Dermis blood vessel endothelial cell (primary cell): Measurements from ENCODE around the gene GALNT9. TPM values are rescaled to one million over a fixed set of nuclear protein-coding genes. Genes with fewer than 3 reads are reported as not detected.
A peak's percentile ranks its signal among the peaks of the same experiment; 100 is the strongest.
"Not testable (repeated sequence)": the region's sequence is repeated elsewhere in the genome, so short reads cannot be mapped to it uniquely, and the experiment has no call there.

ENCODE experiments used
- DNase-seq: peaks from one replicate; pipeline ENCODE4 v3.0.0; 2010
- total RNA-seq: library from RNA; depleted of rRNA; stranded (reverse); fragments of >200 nt; gene quantifications from 2 replicates; pipeline ENCODE4 v1.2.3, GENCODE V29; 2014

Gene GALNT9
- total RNA-seq, 1 donor from 2014 or later = 0.17 TPM

- not testable (repeated sequence) for DNase-seq
Measured at GRCh38 chr12:132358241-132359225, 29.1 kb upstream of the GALNT9 start.

GRCh38 chr12:132357623-132358186 lies 28.3 kb upstream of the GALNT9 start:
- no peak for DNase-seq

DNA sequence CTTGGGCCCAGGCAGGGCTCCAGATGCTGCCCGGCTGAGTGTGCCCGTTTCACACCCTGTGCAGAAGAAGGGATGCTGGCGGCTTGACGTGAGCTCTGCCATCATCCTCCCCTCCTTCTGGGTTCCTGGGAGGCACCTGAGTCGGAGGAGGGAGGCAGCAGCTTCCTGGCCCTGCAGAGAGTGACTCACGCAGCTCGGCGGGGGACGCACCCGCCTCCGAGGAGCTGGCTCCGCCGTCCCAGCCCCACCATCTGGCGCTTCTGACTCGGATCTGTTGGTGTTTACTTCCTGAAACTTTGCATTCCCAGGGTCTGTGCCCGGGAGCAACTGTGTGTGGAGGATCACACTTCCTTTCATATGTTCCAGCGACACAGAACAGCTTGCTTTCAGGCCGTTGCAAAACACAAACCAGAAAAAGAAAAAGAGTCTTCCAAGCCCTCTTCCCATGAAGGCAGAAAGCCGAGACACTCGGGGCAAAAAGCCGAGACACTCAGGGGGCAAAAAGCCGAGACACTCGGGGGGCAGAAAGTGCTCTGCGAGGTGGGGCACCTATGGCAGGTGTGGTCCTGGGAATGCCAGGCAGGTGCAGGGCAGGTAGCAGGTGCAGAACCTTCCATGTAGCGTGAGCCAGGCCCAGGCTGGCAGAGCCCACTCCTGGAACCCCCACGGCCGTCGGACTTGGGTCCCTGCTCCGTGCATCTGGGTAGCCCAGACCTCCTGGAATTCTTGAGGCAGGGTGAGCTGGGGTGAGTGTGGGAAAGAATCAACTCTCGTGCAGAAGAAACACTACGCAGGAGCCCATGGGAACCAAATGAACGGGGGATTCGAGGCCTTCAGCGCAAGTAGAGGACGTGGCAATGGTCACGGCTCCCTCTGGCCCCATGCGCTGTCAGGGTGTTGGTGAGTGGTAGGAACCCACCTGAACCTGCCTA lies 27.6 kb upstream of the GALNT9 start:
- DNase-seq = peak; percentile 87

- DNase-seq = no peak
Measured at GRCh38 chr12:132355742-132356681, 26.6 kb upstream of the GALNT9 start.

GRCh38 chr12:132354982-132355680 lies 25.7 kb upstream of the GALNT9 start:
- DNase-seq = no peak

- no peak for DNase-seq
Measured at GRCh38 chr12:132354211-132354981, 25.0 kb upstream of the GALNT9 start.

DNA sequence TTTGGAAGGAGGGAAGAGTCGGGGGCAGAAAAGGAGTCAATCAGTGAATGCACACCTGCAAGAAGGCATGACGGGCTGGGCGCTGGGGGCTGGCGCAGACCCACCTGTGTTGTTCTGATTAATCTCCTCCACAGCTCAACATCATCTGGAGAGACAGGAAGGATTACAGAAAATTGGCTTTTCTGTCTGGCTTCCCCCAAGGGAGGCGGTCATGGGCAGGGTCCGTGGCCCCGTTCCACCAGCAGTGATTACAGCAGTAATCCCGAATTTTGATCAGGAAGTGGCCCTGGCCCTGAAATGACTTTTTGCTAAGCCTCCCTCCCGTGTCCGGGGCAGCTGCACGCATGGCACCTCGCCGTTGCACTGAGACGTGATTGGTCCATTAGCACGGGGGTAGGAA lies 24.4 kb upstream of the GALNT9 start:
- no peak for DNase-seq

DNA sequence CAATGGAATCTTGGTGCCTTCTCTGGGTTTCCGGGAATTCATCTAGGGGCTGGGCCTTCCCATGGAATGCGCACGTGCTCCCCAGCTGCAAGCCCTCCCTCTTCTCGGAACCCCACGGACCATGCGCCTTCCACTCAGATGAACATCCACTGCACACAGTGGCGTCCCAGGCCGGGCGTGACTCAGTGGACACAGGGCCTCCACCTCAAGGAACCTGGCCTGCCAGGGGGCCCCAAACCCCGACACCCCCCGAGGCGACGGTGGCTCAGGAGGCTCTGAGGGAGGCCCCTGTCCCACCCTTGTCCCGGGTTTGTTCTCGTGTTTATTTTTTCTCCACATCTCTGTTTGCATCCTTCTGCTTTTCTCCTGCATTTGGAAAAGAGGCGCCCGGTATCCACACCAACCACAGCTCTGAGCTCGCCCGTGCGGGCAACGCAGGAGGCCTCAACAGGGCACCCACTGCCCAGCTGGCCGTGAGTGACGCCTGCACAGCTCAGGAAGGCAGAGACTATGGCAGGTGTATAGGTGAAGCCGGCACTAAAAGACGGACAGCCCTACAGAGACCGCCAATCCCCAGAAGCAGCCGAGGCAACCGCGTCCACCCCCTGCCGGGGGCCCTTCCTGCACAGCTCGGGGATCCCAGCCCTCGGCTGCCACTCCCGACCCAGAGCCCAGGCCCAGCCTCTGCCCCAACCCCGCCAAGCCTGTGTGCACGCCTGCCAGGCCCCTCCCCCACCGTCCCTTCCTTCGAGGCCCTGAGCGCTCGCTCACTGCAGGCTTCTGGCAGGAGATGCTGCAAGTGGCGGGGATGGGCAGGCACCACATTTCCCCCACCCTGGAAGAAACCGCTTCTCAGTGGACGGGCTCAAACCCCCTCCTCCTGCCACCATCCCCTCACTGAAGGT lies 23.8 kb upstream of the GALNT9 start:
- DNase-seq = no peak

DNA sequence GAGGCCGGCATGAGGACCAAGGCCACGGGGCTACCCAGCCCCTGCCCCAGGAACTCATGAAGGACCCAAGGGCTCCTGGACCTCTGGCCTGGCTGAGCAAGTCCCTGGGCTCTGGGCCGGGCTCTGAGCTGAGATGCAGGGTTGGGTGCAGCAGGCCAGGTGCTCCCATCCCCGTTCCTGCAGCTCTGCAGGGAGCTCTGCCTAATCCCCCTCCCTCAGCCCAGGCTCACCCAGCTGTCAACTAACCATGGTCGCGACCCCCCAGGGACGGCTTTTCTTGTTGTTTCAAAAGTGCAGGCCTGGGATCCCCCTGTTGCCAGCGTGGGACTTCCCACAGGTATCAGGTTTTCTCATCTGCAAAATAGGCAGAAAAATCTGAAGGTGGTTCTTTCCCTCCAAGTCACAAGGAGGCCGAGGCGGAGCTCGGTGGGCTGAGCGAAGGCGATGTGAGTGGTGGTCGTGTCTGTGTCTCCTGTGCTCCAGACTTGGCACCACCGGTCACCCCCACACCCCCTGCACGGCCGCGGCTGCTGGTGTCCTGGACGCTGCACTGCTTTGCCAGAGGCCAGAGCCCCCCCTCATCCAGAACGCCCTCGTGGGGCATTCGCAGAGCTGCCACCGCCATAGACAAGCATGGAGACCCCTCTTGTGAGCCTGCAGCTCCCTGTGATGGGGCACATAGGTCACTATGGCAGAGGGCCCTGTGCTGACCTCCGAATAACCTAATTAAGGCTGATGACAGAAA lies 22.5 kb upstream of the GALNT9 start:
- no peak for DNase-seq

- no peak for DNase-seq
Measured at GRCh38 chr12:132349501-132350131, 20.2 kb upstream of the GALNT9 start.

- DNase-seq = no peak
Measured at GRCh38 chr12:132348176-132348575, 18.8 kb upstream of the GALNT9 start.

DNA sequence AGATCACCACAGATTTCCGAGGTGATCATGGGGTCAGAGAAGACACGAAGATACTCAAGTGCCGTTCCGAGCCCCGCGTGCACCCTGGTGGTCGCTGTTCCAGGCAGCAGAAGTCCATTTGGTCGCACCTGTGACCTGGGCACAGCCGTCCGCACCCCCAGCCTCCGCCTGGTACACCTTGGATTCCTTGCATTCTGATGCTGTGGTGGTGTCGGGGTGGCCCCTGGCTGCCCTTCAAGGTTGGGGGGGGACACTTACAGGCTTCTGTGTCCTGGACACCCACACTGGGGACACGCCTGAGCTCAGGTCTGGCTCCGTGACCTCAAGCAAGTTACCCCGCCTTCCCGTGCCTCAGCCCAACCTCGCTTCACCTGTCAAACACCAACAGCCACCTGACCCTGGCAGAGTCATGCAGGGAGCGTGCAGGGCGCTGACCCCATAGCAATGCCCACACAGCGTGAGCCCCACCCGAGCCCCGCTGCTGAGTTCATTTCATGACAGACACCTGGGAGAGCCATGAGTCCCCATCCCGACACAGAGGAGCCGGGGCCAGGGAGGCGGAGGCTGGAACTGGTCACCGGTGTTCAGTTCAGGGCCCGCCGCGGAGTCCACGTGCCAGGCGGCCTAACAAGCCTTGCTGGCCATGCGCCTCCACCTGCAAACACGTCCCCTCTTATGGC lies 17.9 kb upstream of the GALNT9 start:
- no peak for DNase-seq

DNA sequence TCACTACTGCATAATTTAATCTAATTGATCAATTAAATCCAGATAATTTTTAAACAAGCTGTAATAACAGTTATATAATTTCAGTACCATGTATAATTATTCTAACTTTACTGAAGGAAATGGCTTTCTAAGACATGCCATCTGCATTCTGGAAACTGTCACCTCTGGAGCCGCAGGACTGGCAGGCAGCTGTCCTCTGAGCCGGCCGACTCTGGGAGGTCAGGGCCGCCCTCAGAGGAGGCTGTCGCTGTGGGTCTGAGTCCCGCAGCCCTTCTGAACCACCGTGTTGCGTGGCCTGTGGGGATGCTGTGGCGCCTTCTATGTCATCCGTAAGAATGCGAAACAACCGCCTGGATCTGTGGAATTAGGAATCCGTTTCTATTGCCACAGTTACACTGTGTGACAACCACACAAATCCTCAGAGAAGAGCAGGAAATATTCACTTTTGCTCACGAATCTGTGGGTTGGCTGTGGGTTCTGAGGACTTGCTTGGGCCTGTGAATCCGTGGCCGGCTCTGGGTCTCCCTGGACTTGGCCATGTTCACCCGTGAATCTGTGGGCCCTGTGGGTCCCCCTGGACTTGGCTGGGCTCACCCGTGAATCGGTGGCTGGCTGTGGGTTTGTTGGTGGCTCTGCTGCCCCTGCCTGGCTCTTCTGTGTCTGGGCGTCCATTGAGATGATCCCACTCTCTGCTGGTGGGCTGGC lies 17.2 kb upstream of the GALNT9 start:
- DNase-seq = no peak

- DNase-seq = no peak
Measured at GRCh38 chr12:132345561-132346200, 16.3 kb upstream of the GALNT9 start.

- DNase-seq = no peak
Measured at GRCh38 chr12:132345126-132345525, 15.7 kb upstream of the GALNT9 start.

GRCh38 chr12:132344601-132345000 lies 15.2 kb upstream of the GALNT9 start:
- DNase-seq = no peak
